ENCODE measurements around the gene CEACAM19. TPM values are rescaled to one million over a fixed set of nuclear protein-coding genes. Genes with fewer than 3 reads are reported as not detected.

The CEACAM19 gene
- total RNA-seq, 1 experiment from 2014 or later = 3.5 TPM

GRCh38 chr19:44653343-44653742 lies 17.9 kb upstream of the CEACAM19 start:
- no peak overlapping the region for H3K14ac ChIP-seq (ENCODE audit: insufficient read depth, low read length)

More at GRCh38 chr19:44653343-44653742, 17.9 kb upstream of the CEACAM19 start:
- Histone ChIP-seq H2BK20ac (ENCODE audit: low read depth, low read length, poor library complexity, severe bottlenecking) (no peak overlapping the region), H2BK120ac (ENCODE audit: low read depth, low read length, poor library complexity, severe bottlenecking) (no peak overlapping the region), H2BK15ac (ENCODE audit: low read depth, low read length) (no peak overlapping the region), H3K23me2 (ENCODE audit: insufficient read length, low read depth, low read length, poor library complexity, severe bottlenecking) (no peaks in the 10 kb centered on the region), H3K27me3 (ENCODE audit: insufficient read depth, low read length) (no peaks in the 10 kb centered on the region), H3K79me1 (ENCODE audit: insufficient read depth, low read depth, low read length, poor library complexity, severe bottlenecking) (no peaks in the 10 kb centered on the region), H3K9ac (ENCODE audit: extremely low read depth, insufficient read length, low read length) (no peak overlapping the region), H3K27ac (ENCODE audit: insufficient read length, low read depth, low read length) (no peak overlapping the region), H2BK5ac (ENCODE audit: insufficient read length, low read length) (no peak overlapping the region), H3K9me3 (ENCODE audit: control insufficient read depth, low read depth, low read length) (no peaks in the 10 kb centered on the region), H3K23ac (ENCODE audit: insufficient read length, low read depth, low read length) (no peak overlapping the region), H3T11ph (ENCODE audit: low read length) (no peak overlapping the region), H2BK12ac (ENCODE audit: insufficient read length, low read depth, low read length) (no peak overlapping the region), H3K4me1 (ENCODE audit: insufficient read depth, low read length) (no peaks in the 10 kb centered on the region), H2AK5ac (ENCODE audit: insufficient read length, low read length) (no peak overlapping the region), H4K5ac (ENCODE audit: insufficient read length, low read depth, low read length) (no peak overlapping the region), H3K18ac (ENCODE audit: insufficient read length, low read depth, low read length) (no peak overlapping the region), H3K79me2 (ENCODE audit: insufficient read depth, low read length) (no peaks in the 10 kb centered on the region), H4K91ac (ENCODE audit: insufficient read length, low read depth, low read length) (no peak overlapping the region), H3K4ac (ENCODE audit: low read depth, low read length) (no peak overlapping the region), H4K20me1 (ENCODE audit: control insufficient read depth, insufficient read depth, insufficient read length) (no peaks in the 10 kb centered on the region), H4K8ac (replicated peaks; ENCODE audit: insufficient read length, low read depth, low read length) (no peak overlapping the region), H3K4me2 (ENCODE audit: insufficient read depth, insufficient read length, low read length) (no peak overlapping the region), H2AFZ (ENCODE audit: low read length) (no peak overlapping the region), H3K56ac (ENCODE audit: insufficient read length, low read depth, low read length) (no peak overlapping the region)
- DNase-seq = no peak
- TF ChIP-seq CTCF (conservative IDR thresholded peaks at IDR 0.05) = no peak
- WGBS (ENCODE audit: extremely low coverage, insufficient read length, low lambda C conversion rate) = no CpG with 5 or more reads among the region's 5 CpGs
- Mint-ChIP-seq H3K4me1 (peaks cover 2 to 5% of the 10 kb centered on the region in 2 experiments; a peak in 2 of 4 replicates), H3K27me3 (ENCODE audit: low read depth) (no peaks in the 10 kb centered on the region), H3K27ac (no peak overlapping the region), H3K9me3 (peaks cover 2 to 4% of the 10 kb centered on the region in 2 experiments; a peak in 2 of 5 replicates), H3K36me3 (ENCODE audit: insufficient read depth in 1 of 3, low read depth in 3 of 3) (peaks cover 39 to 84% (median 56%) of the 10 kb centered on the region in 3 experiments), H3K4me3 (no peak overlapping the region)
